Activated CD4-positive, CD25-positive, alpha-beta regulatory T cell treated with anti-CD3 and anti-CD28 coated beads, Interleukin-2, amount 50 U/mL, for 16 hours (primary cell): ENCODE data around the gene CACNA1F.

Experiments used
- DNase-seq: peaks from one replicate; pipeline ENCODE4 v3.0.0-alpha.2; 2020; ENCODE audit warnings: low read depth, low spot score

The CACNA1F gene

GRCh38 chrX:49155243-49155899, 77.8 kb downstream of the CACNA1F start:
- no peak for DNase-seq
